H9 (cell line): ENCODE data around the gene ERICH6B. TPM values are rescaled to one million over a fixed set of nuclear protein-coding genes. Genes with fewer than 3 reads are reported as not detected.

Source experiments
- DNase-seq: peaks from one replicate; pipeline ENCODE4 v3.0.0-alpha.2; 2017
- H2AFZ ChIP-seq: one replicate; pipeline ENCODE4 v1.6.1; 2013; ENCODE audit warnings: mild to moderate bottlenecking, low read length, control low read depth, moderate library complexity
- H2AK5ac ChIP-seq: 2 replicates; pipeline ENCODE4 v1.6.1; 2013; ENCODE audit warnings: low read length, control low read depth, mixed read lengths; ENCODE audit not compliant: insufficient read length
- H2BK120ac ChIP-seq: one replicate; pipeline ENCODE4 v1.6.1; 2013; ENCODE audit warnings: low read depth, mild to moderate bottlenecking, low read length, control low read depth, inconsistent platforms; ENCODE audit not compliant: poor library complexity, severe bottlenecking
- H2BK12ac ChIP-seq: 2 replicates; pipeline ENCODE4 v1.6.1; 2013; ENCODE audit warnings: low read length, control low read depth, mixed read lengths, low read depth; ENCODE audit not compliant: insufficient read length
- H2BK15ac ChIP-seq: 2 replicates; pipeline ENCODE4 v1.6.1; 2013; ENCODE audit warnings: low read depth, low read length, control low read depth
- H2BK20ac ChIP-seq: one replicate; pipeline ENCODE4 v1.6.1; 2013; ENCODE audit warnings: low read depth, mild to moderate bottlenecking, low read length, control low read depth, inconsistent platforms; ENCODE audit not compliant: poor library complexity, severe bottlenecking
- H2BK5ac ChIP-seq: 2 replicates; pipeline ENCODE4 v1.6.1; 2013; ENCODE audit warnings: low read length, control low read depth, mixed read lengths; ENCODE audit not compliant: insufficient read length
- H3K14ac ChIP-seq: 2 replicates; pipeline ENCODE4 v1.6.1; 2013; ENCODE audit warnings: low read length, control low read depth; ENCODE audit not compliant: insufficient read depth
- H3K18ac ChIP-seq: 2 replicates; pipeline ENCODE4 v1.6.1; 2013; ENCODE audit warnings: low read depth, mild to moderate bottlenecking, mixed read lengths, low read length, control low read depth; ENCODE audit not compliant: insufficient read length
- H3K23ac ChIP-seq: 2 replicates; pipeline ENCODE4 v1.6.1; 2013; ENCODE audit warnings: low read length, control low read depth, mixed read lengths, low read depth; ENCODE audit not compliant: insufficient read length
- H3K23me2 ChIP-seq: 2 replicates; pipeline ENCODE4 v1.6.1; 2013; ENCODE audit warnings: low read depth, mild to moderate bottlenecking, mixed read lengths, low read length, control low read depth; ENCODE audit not compliant: insufficient read length, poor library complexity, severe bottlenecking
- H3K27ac ChIP-seq: 2 replicates; pipeline ENCODE4 v1.5.1; 2013; ENCODE audit warnings: low read length, control low read depth, mixed read lengths, low read depth; ENCODE audit not compliant: insufficient read length
- H3K27me3 ChIP-seq: 2 replicates; pipeline ENCODE4 v1.6.1; 2013; ENCODE audit warnings: low read length, control low read depth, inconsistent platforms; ENCODE audit not compliant: insufficient read depth
- H3K4ac ChIP-seq: 2 replicates; pipeline ENCODE4 v1.6.1; 2013; ENCODE audit warnings: low read depth, mild to moderate bottlenecking, control low read depth, inconsistent platforms, low read length, moderate library complexity
- H3K4me1 ChIP-seq: 2 replicates; pipeline ENCODE4 v1.6.1; 2013; ENCODE audit warnings: low read length, control low read depth, inconsistent platforms; ENCODE audit not compliant: insufficient read depth
- H3K4me2 ChIP-seq: 2 replicates; pipeline ENCODE4 v1.6.1; 2013; ENCODE audit warnings: low read length, control low read depth, mixed read lengths; ENCODE audit not compliant: insufficient read length, insufficient read depth
- H3K56ac ChIP-seq: 2 replicates; pipeline ENCODE4 v1.6.1; 2013; ENCODE audit warnings: low read depth, mild to moderate bottlenecking, mixed read lengths, low read length, control low read depth; ENCODE audit not compliant: insufficient read length
- H3K79me1 ChIP-seq: 2 replicates; pipeline ENCODE4 v1.6.1; 2013; ENCODE audit warnings: low read depth, mild to moderate bottlenecking, moderate library complexity, low read length, control low read depth, inconsistent platforms; ENCODE audit not compliant: insufficient read depth, poor library complexity, severe bottlenecking
- H3K79me2 ChIP-seq: 2 replicates; pipeline ENCODE4 v1.6.1; 2013; ENCODE audit warnings: low read length, control low read depth, inconsistent platforms; ENCODE audit not compliant: insufficient read depth
- H3K9ac ChIP-seq: 2 replicates; pipeline ENCODE4 v1.6.1; 2013; ENCODE audit warnings: low read length, control low read depth, mixed read lengths; ENCODE audit not compliant: insufficient read length; ENCODE audit errors: extremely low read depth
- H3K9me3 ChIP-seq: one replicate; pipeline ENCODE4 v1.6.1; 2013; ENCODE audit warnings: low read depth, low read length, inconsistent platforms; ENCODE audit not compliant: control insufficient read depth
- H3T11ph ChIP-seq: one replicate; pipeline ENCODE4 v1.6.1; 2013; ENCODE audit warnings: mild to moderate bottlenecking, low read length, control low read depth, inconsistent platforms
- H4K20me1 ChIP-seq: one replicate; pipeline ENCODE4 v1.6.1; 2013; ENCODE audit not compliant: control insufficient read depth, insufficient read length, insufficient read depth
- H4K5ac ChIP-seq: 2 replicates; pipeline ENCODE4 v1.6.1; 2013; ENCODE audit warnings: low read depth, mild to moderate bottlenecking, mixed read lengths, low read length, control low read depth; ENCODE audit not compliant: insufficient read length
- H4K8ac ChIP-seq: replicated peaks from 2 replicates; pipeline ENCODE4 v1.6.1; 2013; ENCODE audit warnings: low read length, control low read depth, mixed read lengths, low read depth; ENCODE audit not compliant: insufficient read length
- H4K91ac ChIP-seq: 2 replicates; pipeline ENCODE4 v1.6.1; 2013; ENCODE audit warnings: low read depth, mild to moderate bottlenecking, moderate library complexity, mixed read lengths, low read length, control low read depth; ENCODE audit not compliant: insufficient read length
- H3K27ac Mint-ChIP-seq, 3 experiments: 2 replicates in 2 of 3; 3 replicates in 1 of 3; pipeline ENCODE4 v1.8.0; 2020 to 2021; ENCODE audit warnings: mixed read lengths in 3 of 3, mild to moderate bottlenecking in 1 of 3, moderate library complexity in 1 of 3
- H3K27me3 Mint-ChIP-seq: 2 replicates; pipeline ENCODE4 v1.8.0; 2021; ENCODE audit warnings: low read depth, mild to moderate bottlenecking, moderate library complexity, mixed read lengths
- H3K36me3 Mint-ChIP-seq, 3 experiments: 2 replicates in 2 of 3; 3 replicates in 1 of 3; pipeline ENCODE4 v1.8.0; 2020 to 2021; ENCODE audit warnings: low read depth in 3 of 3, mixed read lengths in 3 of 3; ENCODE audit not compliant: insufficient read depth in 1 of 3
- H3K4me1 Mint-ChIP-seq, 2 experiments: 2 replicates each; pipeline ENCODE4 v1.8.0; 2020; ENCODE audit warnings: mixed read lengths in 2 of 2
- H3K4me3 Mint-ChIP-seq, 2 experiments: 2 replicates in 1 of 2; 3 replicates in 1 of 2; pipeline ENCODE4 v1.8.0; 2020 to 2021; ENCODE audit warnings: mild to moderate bottlenecking in 2 of 2, mixed read lengths in 2 of 2, moderate library complexity in 1 of 2
- H3K9me3 Mint-ChIP-seq, 2 experiments: 2 replicates in 1 of 2; 3 replicates in 1 of 2; pipeline ENCODE4 v1.8.0; 2020; ENCODE audit warnings: mild to moderate bottlenecking in 2 of 2, mixed read lengths in 2 of 2, moderate library complexity in 1 of 2
- CTCF ChIP-seq: fragments of 200-600 bp; sonication (generic); conservative IDR thresholded peaks from 3 replicates; pipeline ENCODE4 v1.8.0; 2021; ENCODE audit warnings: antibody characterized with exemption, mild to moderate bottlenecking
- WGBS: extraction: QIAGEN DNeasy Blood & Tissue Kit; methylation state at CpG from one replicate; pipeline ENCODE4 v1.1.7; 2013; ENCODE audit warnings: missing lambda C conversion rate, low lambda C conversion rate, mixed read lengths; ENCODE audit not compliant: insufficient read length; ENCODE audit errors: extremely low coverage; 5-methylcytosine and 5-hydroxymethylcytosine counted together
- total RNA-seq: library from RNA; stranded (reverse); gene quantifications from 2 replicates; pipeline ENCODE4 v1.2.1, GENCODE V29; 2021

Gene ERICH6B
- total RNA-seq, 1 experiment from 2014 or later, result not detected

GRCh38 chr13:45607931-45608330, 7.6 kb downstream of the ERICH6B start:
- TF ChIP-seq CTCF, result no peak
- no peak overlapping the region for H2AFZ ChIP-seq
- no peak overlapping the region for H4K8ac ChIP-seq
- Mint-ChIP-seq H3K9me3 (no peaks in the 10 kb centered on the region; a peak in 2 of 5 replicates), H3K27ac (no peak overlapping the region), H3K4me1 (peaks cover 20% of the 10 kb centered on the region in 2 experiments), H3K27me3 (peaks cover 1% of the 10 kb centered on the region), H3K36me3 (no peaks in the 10 kb centered on the region; a peak in 2 of 7 replicates), H3K4me3 (no peak overlapping the region)
- H2BK20ac ChIP-seq, result no peak overlapping the region
- H3K56ac ChIP-seq, result no peak overlapping the region
- H3K9me3 ChIP-seq, result no peaks in the 10 kb centered on the region
- no peak for DNase-seq
- H3K9ac ChIP-seq, result no peak overlapping the region
- H3K27me3 ChIP-seq, result no peaks in the 10 kb centered on the region
- H4K91ac ChIP-seq, result no peak overlapping the region
- H3K23me2 ChIP-seq, result no peaks in the 10 kb centered on the region
- H3K14ac ChIP-seq, result no peak overlapping the region
- no peak overlapping the region for H3K23ac ChIP-seq
- H2BK15ac ChIP-seq, result no peak overlapping the region
- WGBS, result no CpG with 5 or more reads among the region's 3 CpGs
- H3K27ac ChIP-seq, result no peak overlapping the region
- H3K79me1 ChIP-seq, result no peaks in the 10 kb centered on the region
- H3T11ph ChIP-seq, result no peak overlapping the region
- H3K79me2 ChIP-seq, result no peaks in the 10 kb centered on the region
- no peak overlapping the region for H2AK5ac ChIP-seq
- H3K18ac ChIP-seq, result no peak overlapping the region
- no peaks in the 10 kb centered on the region for H3K4me1 ChIP-seq
- H2BK12ac ChIP-seq, result no peak overlapping the region
- no peak overlapping the region for H2BK120ac ChIP-seq
- no peak overlapping the region for H4K5ac ChIP-seq
- no peak overlapping the region for H2BK5ac ChIP-seq
- no peak overlapping the region for H3K4me2 ChIP-seq
- H4K20me1 ChIP-seq, result no peaks in the 10 kb centered on the region
- H3K4ac ChIP-seq, result no peak overlapping the region
